Esophagus (tissue), 2 donors: ENCODE data around the gene IDH3G. TPM values are rescaled to one million over a fixed set of nuclear protein-coding genes. Genes with fewer than 3 reads are reported as not detected.

Source experiments
- H3K27ac ChIP-seq, 2 donors: one replicate each; pipeline ENCODE4 v1.5.1; 2013; ENCODE audit warnings: low read depth in 2 of 2, mild to moderate bottlenecking in 2 of 2, inconsistent platforms in 1 of 2, low read length in 1 of 2, moderate library complexity in 1 of 2
- H3K27me3 ChIP-seq, 2 donors: one replicate each; pipeline ENCODE4 v1.6.1; 2013; ENCODE audit warnings: low read length in 2 of 2, control low read depth in 1 of 2, mild to moderate bottlenecking in 1 of 2; ENCODE audit not compliant: insufficient read depth in 2 of 2, control insufficient read depth in 1 of 2
- H3K36me3 ChIP-seq, 2 donors: one replicate each; pipeline ENCODE4 v1.6.1; 2013; ENCODE audit warnings: low read length in 1 of 2; ENCODE audit not compliant: control insufficient read depth in 2 of 2, insufficient read depth in 2 of 2
- H3K4me1 ChIP-seq, 2 donors: one replicate each; pipeline ENCODE4 v1.6.1; 2013; ENCODE audit warnings: low read length in 1 of 2; ENCODE audit not compliant: control insufficient read depth in 2 of 2, insufficient read depth in 2 of 2
- H3K4me3 ChIP-seq, 2 donors: one replicate each; pipeline ENCODE4 v1.5.1; 2013; ENCODE audit warnings: low read length in 2 of 2, mild to moderate bottlenecking in 2 of 2, low read depth in 1 of 2, moderate library complexity in 1 of 2
- H3K9me3 ChIP-seq, 2 donors: one replicate each; pipeline ENCODE4 v1.6.1; 2013; ENCODE audit warnings: mild to moderate bottlenecking in 2 of 2, low read depth in 1 of 2, low read length in 1 of 2, moderate library complexity in 1 of 2; ENCODE audit not compliant: control insufficient read depth in 2 of 2, insufficient read depth in 1 of 2
- WGBS, 2 donors: extraction: QIAGEN DNeasy Blood & Tissue Kit; methylation state at CpG; one replicate each; pipeline ENCODE4 v1.1.7; 2013; 5-methylcytosine and 5-hydroxymethylcytosine counted together
- polyA plus RNA-seq, 2 donors: library from polyadenylated mRNA; stranded (reverse); fragments of 200-250 nt; gene quantifications; one replicate each; pipeline ENCODE4 v1.2.3, GENCODE V29; 2013
- donor health status: healthy with polysubstance abuse.
- donor health status: Bipolar disorder and iron deficiency.

The IDH3G gene
- polyA plus RNA-seq, 2 donors: 39.3 to 51.9 TPM

- no peak overlapping the region for H3K27ac ChIP-seq
- WGBS, 2 donors: 75 to 84% methylated on average over 16 of the region's 16 CpGs
- H3K4me3 ChIP-seq: no peak overlapping the region
- H3K27me3 ChIP-seq: no peaks in the 10 kb centered on the region
- no peaks in the 10 kb centered on the region for H3K36me3 ChIP-seq
- H3K4me1 ChIP-seq: peaks cover 0 to 7% of the 10 kb centered on the region in 2 donors
- H3K9me3 ChIP-seq: no peaks in the 10 kb centered on the region
These were observed 53.4 kb downstream of the IDH3G start for GRCh38 chrX:153740631-153741222.

GRCh38 chrX:153739754-153740486 lies 54.3 kb downstream of the IDH3G start:
- H3K27me3 ChIP-seq: no peaks in the 10 kb centered on the region
- 81 to 83% methylated on average over 29 of the region's 29 CpGs for WGBS, 2 donors
- H3K4me3 ChIP-seq: no peak overlapping the region
- H3K36me3 ChIP-seq: no peaks in the 10 kb centered on the region
- no peak overlapping the region for H3K27ac ChIP-seq
- H3K4me1 ChIP-seq: peaks cover 0 to 7% of the 10 kb centered on the region in 2 donors
- no peaks in the 10 kb centered on the region for H3K9me3 ChIP-seq

- 90 to 95% methylated on average over 27 of the region's 27 CpGs for WGBS, 2 donors
- H3K27ac ChIP-seq: no peak overlapping the region
- no peaks in the 10 kb centered on the region for H3K27me3 ChIP-seq
- peaks cover 0 to 6% of the 10 kb centered on the region in 2 donors for H3K4me1 ChIP-seq
- H3K9me3 ChIP-seq: no peaks in the 10 kb centered on the region
- no peak overlapping the region for H3K4me3 ChIP-seq
- H3K36me3 ChIP-seq: no peaks in the 10 kb centered on the region
These were observed 56.0 kb downstream of the IDH3G start for GRCh38 chrX:153738056-153738605.

GRCh38 chrX:153736871-153737441 lies 57.2 kb downstream of the IDH3G start:
- Histone ChIP-seq H3K4me3 (no peak overlapping the region), H3K9me3 (no peaks in the 10 kb centered on the region), H3K27me3 (no peaks in the 10 kb centered on the region), H3K27ac (no peak overlapping the region), H3K36me3 (no peaks in the 10 kb centered on the region), H3K4me1 (peaks cover 2 to 5% of the 10 kb centered on the region in 2 donors)
- WGBS, 2 donors: 79 to 82% methylated on average over 15 of the region's 15 CpGs

GRCh38 chrX:153736071-153736820 lies 57.9 kb downstream of the IDH3G start:
- H3K36me3 ChIP-seq: no peaks in the 10 kb centered on the region
- H3K27me3 ChIP-seq: no peaks in the 10 kb centered on the region
- H3K9me3 ChIP-seq: no peaks in the 10 kb centered on the region
- H3K4me1 ChIP-seq: peaks cover 2 to 5% of the 10 kb centered on the region in 2 donors
- H3K27ac ChIP-seq: no peak overlapping the region
- H3K4me3 ChIP-seq: no peak overlapping the region
- 83 to 90% methylated on average over 28 to 30 of the region's 30 CpGs for WGBS, 2 donors

Other genes starting within 250 kb of the IDH3G start
- gene CCNQ, start 195.2 kb downstream of the IDH3G start, polyA plus RNA-seq: 10 to 100 TPM; 20.1 to 24.7 TPM
- under 1 TPM; 0.18 to 0.46 TPM for gene DUSP9, start 147.2 kb downstream of the IDH3G start, polyA plus RNA-seq
- 1 to 10 TPM; 5.0 to 6.4 TPM for gene PNCK, start 120.6 kb downstream of the IDH3G start, polyA plus RNA-seq
- gene SLC6A8, start 106.4 kb downstream of the IDH3G start, polyA plus RNA-seq: 10 to 100 TPM; 33.0 to 41.4 TPM
- gene BCAP31, start 70.0 kb downstream of the IDH3G start, polyA plus RNA-seq: 100 to 1,000 TPM in 1 of 2 donors, 10 to 100 TPM in 1; 98.8 to 185 TPM
- gene ABCD1, start 69.5 kb downstream of the IDH3G start, polyA plus RNA-seq: 1 to 10 TPM; 1.8 to 2.9 TPM
- 10 to 100 TPM in 1 of 2 donors, 1 to 10 TPM in 1; 5.1 to 12.4 TPM for gene PLXNB3, start 30.1 kb downstream of the IDH3G start, polyA plus RNA-seq
- gene SRPK3, start 13.3 kb downstream of the IDH3G start, polyA plus RNA-seq: under 1 TPM; 0.15 to 0.35 TPM
- gene SSR4, start 293 bp upstream of the IDH3G start, polyA plus RNA-seq: 100 to 1,000 TPM; 308 to 359 TPM
- 1 to 10 TPM; 2.3 to 4.0 TPM for gene PDZD4, start 36.2 kb upstream of the IDH3G start, polyA plus RNA-seq
- 1 to 10 TPM in 1 of 2 donors, under 1 TPM in 1; 0.88 to 1.4 TPM for gene L1CAM, start 91.8 kb upstream of the IDH3G start, polyA plus RNA-seq
- gene AVPR2, start 110.3 kb upstream of the IDH3G start, polyA plus RNA-seq: under 1 TPM; 0.45 to 0.68 TPM
- gene ARHGAP4, start 131.9 kb upstream of the IDH3G start, polyA plus RNA-seq: 10 to 100 TPM; 10.6 to 23.4 TPM
- gene NAA10, start 140.7 kb upstream of the IDH3G start, polyA plus RNA-seq: 100 to 1,000 TPM in 1 of 2 donors, 10 to 100 TPM in 1; 86.6 to 104 TPM
- gene RENBP, start 150.3 kb upstream of the IDH3G start, polyA plus RNA-seq: 1 to 10 TPM; 1.4 to 1.6 TPM
- 10 to 100 TPM; 13.0 to 15.9 TPM for gene HCFC1, start 177.4 kb upstream of the IDH3G start, polyA plus RNA-seq
- gene TMEM187, start 178.4 kb upstream of the IDH3G start, polyA plus RNA-seq: 1 to 10 TPM; 2.5 to 3.3 TPM
- gene IRAK1, start 225.5 kb upstream of the IDH3G start, polyA plus RNA-seq: 10 to 100 TPM; 58.8 to 61.8 TPM